Measurements from ENCODE around the gene NEURL1B. TPM values are rescaled to one million over a fixed set of nuclear protein-coding genes. Genes with fewer than 3 reads are reported as not detected.

The NEURL1B gene
- total and polyA plus RNA-seq, 4 donors, result 1.5 to 10.0 (median 5.5) TPM

DNA sequence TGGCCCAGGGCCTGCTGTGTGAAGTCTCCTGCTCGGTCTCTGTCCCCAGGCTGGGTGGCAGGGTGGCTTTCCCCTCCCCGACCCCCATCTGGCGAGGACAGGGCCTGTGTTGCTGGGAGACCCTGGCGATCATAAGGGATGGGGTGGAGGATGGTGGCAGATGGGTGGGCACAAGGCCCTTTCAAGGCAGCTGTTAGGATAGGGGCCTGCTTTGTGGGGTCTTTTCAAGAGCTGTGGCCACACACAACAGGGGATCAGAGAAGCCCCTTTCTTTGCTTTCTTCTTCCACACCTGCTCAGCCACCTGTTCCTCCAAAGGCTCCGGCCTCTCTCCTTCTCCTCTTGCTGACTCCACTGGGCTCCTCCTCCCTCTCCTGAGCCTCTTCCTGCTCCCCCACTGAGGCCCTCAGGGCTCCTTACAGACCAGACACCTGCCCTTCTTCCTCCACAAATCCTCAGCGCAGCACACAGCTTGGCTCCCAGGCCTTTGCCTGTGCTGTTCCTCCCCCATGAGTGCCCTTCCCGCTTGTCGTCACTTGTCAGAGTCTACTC is 15.0 kb upstream of the NEURL1B start:
- 94% methylated on average over 8 of the region's 8 CpGs for WGBS
- H3K27me3 ChIP-seq (ENCODE audit: control insufficient read depth in 4 of 4, insufficient read depth in 4 of 4, low read length in 3 of 4), result no peaks in the 10 kb centered on the region
- no peak for DNase-seq (ENCODE audit: low spot score)
- no peak overlapping the region for H3K4me3 ChIP-seq (ENCODE audit: low read depth in 1 of 3, low read length in 3 of 3)
- H3K9ac ChIP-seq (ENCODE audit: low read depth in 1 of 2, low read length in 2 of 2), result no peak overlapping the region
- no peaks in the 10 kb centered on the region for H3K9me3 ChIP-seq (ENCODE audit: control insufficient read depth in 4 of 4, low read length in 3 of 4)
- no peak overlapping the region for H3K27ac ChIP-seq (ENCODE audit: low read depth in 1 of 2, low read length in 2 of 2)
- TF ChIP-seq NR2F2 (IDR thresholded peaks at IDR 0.05) (no peak), TAF1 (conservative IDR thresholded peaks at IDR 0.05) (no peak), EGR1 (IDR thresholded peaks at IDR 0.05; ENCODE audit: low read depth in 2 of 2) (no peak), FOXA2 (IDR thresholded peaks at IDR 0.05) (no peak), RXRA (IDR thresholded peaks at IDR 0.05) (no peak), GABPA (IDR thresholded peaks at IDR 0.05 in 1 of 2, conservative IDR thresholded peaks at IDR 0.05 in 1 of 2) (no peak), CTCF (IDR thresholded peaks at IDR 0.05; ENCODE audit: low read depth, low read length, missing input control) (no peak), SP1 (IDR thresholded peaks at IDR 0.05) (no peak), REST (IDR thresholded peaks at IDR 0.05) (no peak), RAD21 (IDR thresholded peaks at IDR 0.05) (no peak)
- TF ChIP-seq, protein P1, sequence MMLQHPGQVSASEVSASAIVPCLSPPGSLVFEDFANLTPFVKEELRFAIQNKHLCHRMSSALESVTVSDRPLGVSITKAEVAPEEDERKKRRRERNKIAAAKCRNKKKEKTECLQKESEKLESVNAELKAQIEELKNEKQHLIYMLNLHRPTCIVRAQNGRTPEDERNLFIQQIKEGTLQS (IDR thresholded peaks at IDR 0.05), result no peak
- TF ChIP-seq, protein P2, sequence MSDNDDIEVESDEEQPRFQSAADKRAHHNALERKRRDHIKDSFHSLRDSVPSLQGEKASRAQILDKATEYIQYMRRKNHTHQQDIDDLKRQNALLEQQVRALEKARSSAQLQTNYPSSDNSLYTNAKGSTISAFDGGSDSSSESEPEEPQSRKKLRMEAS (IDR thresholded peaks at IDR 0.05), result no peak
- H3K4me1 ChIP-seq (ENCODE audit: control insufficient read depth in 4 of 4, insufficient read depth in 4 of 4, low read length in 3 of 4), result no peaks in the 10 kb centered on the region
- no peaks in the 10 kb centered on the region for H3K36me3 ChIP-seq (ENCODE audit: control insufficient read depth in 4 of 4, insufficient read depth in 3 of 4, low read depth in 1 of 4, low read length in 3 of 4)

DNA sequence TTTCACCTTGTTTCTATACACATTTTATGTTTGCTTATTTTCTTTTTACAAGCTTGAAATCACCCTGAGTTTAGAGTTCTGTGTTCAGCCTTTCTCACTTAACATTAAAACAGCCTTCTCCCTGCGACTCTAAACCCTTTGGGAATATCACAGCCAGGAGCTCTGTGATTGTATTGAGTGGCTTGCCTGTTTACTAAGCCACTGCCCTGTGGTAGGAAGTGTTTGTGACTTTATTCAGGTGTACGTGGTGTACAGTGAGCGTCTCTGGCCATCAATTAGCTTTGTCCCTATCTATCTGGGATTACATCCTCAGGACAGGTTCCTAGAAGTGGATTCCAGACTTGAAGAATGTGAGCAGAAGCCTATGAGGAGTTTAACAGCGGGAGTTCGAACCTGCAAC is 11.0 kb upstream of the NEURL1B start:
- no peak overlapping the region for H3K4me3 ChIP-seq (ENCODE audit: low read depth in 1 of 3, low read length in 3 of 3)
- no peak for DNase-seq (ENCODE audit: low spot score)
- H3K4me1 ChIP-seq (ENCODE audit: control insufficient read depth in 4 of 4, insufficient read depth in 4 of 4, low read length in 3 of 4), result no peaks in the 10 kb centered on the region
- H3K27ac ChIP-seq (ENCODE audit: low read depth in 1 of 2, low read length in 2 of 2), result no peak overlapping the region
- no peaks in the 10 kb centered on the region for H3K36me3 ChIP-seq (ENCODE audit: control insufficient read depth in 4 of 4, insufficient read depth in 3 of 4, low read depth in 1 of 4, low read length in 3 of 4)
- no peak overlapping the region for H3K9ac ChIP-seq (ENCODE audit: low read depth in 1 of 2, low read length in 2 of 2)
- no peaks in the 10 kb centered on the region for H3K27me3 ChIP-seq (ENCODE audit: control insufficient read depth in 4 of 4, insufficient read depth in 4 of 4, low read length in 3 of 4)
- WGBS, result 84% methylated on average over 5 of the region's 5 CpGs
- H3K9me3 ChIP-seq (ENCODE audit: control insufficient read depth in 4 of 4, low read length in 3 of 4), result no peaks in the 10 kb centered on the region
- no peak for TF ChIP-seq TAF1 (conservative IDR thresholded peaks at IDR 0.05)
- TF ChIP-seq, protein P1 (IDR thresholded peaks at IDR 0.05), result no peak
- no peak for TF ChIP-seq YY1 (IDR thresholded peaks at IDR 0.05)
- TF ChIP-seq EGR1 (IDR thresholded peaks at IDR 0.05; ENCODE audit: low read depth in 2 of 2), result no peak
- no peak for TF ChIP-seq HNF4A (conservative IDR thresholded peaks at IDR 0.05)
- no peak for TF ChIP-seq CTCF (IDR thresholded peaks at IDR 0.05; ENCODE audit: low read depth, low read length, missing input control)
- TF ChIP-seq RAD21 (IDR thresholded peaks at IDR 0.05), result no peak
- TF ChIP-seq GABPA (IDR thresholded peaks at IDR 0.05 in 1 of 2, conservative IDR thresholded peaks at IDR 0.05 in 1 of 2), result no peak
- TF ChIP-seq, protein P2 (IDR thresholded peaks at IDR 0.05), result no peak
- no peak for TF ChIP-seq REST (IDR thresholded peaks at IDR 0.05)
- no peak for TF ChIP-seq NR2F2 (IDR thresholded peaks at IDR 0.05)
- no peak for TF ChIP-seq SP1 (IDR thresholded peaks at IDR 0.05)
- no peak for TF ChIP-seq RXRA (IDR thresholded peaks at IDR 0.05)
- no peak for TF ChIP-seq HNF4G (IDR thresholded peaks at IDR 0.05)
- TF ChIP-seq FOXA1 (IDR thresholded peaks at IDR 0.05), result no peak
- no peak for TF ChIP-seq FOXA2 (IDR thresholded peaks at IDR 0.05)
